Naive B cell (primary cell): Measurements from ENCODE around the gene YTHDF1. TPM values are rescaled to one million over a fixed set of nuclear protein-coding genes. Genes with fewer than 3 reads are reported as not detected.

ENCODE experiments used
- ATAC-seq, 2 donors: fragments of 150-1000 bp; cut with Tn5 transposase; 2 replicates each; pipeline ENCODE4 v1.10.0; 2021; ENCODE audit warnings: low read depth in 2 of 2, mild to moderate bottlenecking in 2 of 2, moderate library complexity in 2 of 2
- DNase-seq: peaks from one replicate; pipeline ENCODE4 v3.0.0; 2022
- H3K27ac Mint-ChIP-seq, 6 donors: one replicate each; pipeline ENCODE4 v1.8.0; 2020 to 2022; ENCODE audit warnings: mild to moderate bottlenecking in 6 of 6, mixed read lengths in 6 of 6, moderate library complexity in 5 of 6, inconsistent platforms in 2 of 6
- H3K27me3 Mint-ChIP-seq, 3 donors: one replicate each; pipeline ENCODE4 v1.8.0; 2021 to 2022; ENCODE audit warnings: mixed read lengths in 3 of 3, mild to moderate bottlenecking in 1 of 3
- H3K36me3 Mint-ChIP-seq, 2 donors: one replicate each; pipeline ENCODE4 v1.8.0; 2020 to 2022; ENCODE audit warnings: mixed read lengths in 2 of 2, inconsistent platforms in 1 of 2, mild to moderate bottlenecking in 1 of 2
- H3K4me1 Mint-ChIP-seq, 3 donors: one replicate each; pipeline ENCODE4 v1.8.0; 2020 to 2022; ENCODE audit warnings: mixed read lengths in 3 of 3, inconsistent platforms in 1 of 3, mild to moderate bottlenecking in 1 of 3, moderate library complexity in 1 of 3
- H3K4me3 Mint-ChIP-seq, 8 donors: one replicate each; pipeline ENCODE4 v1.8.0; 2020 to 2022; ENCODE audit warnings: mild to moderate bottlenecking in 8 of 8, mixed read lengths in 8 of 8, moderate library complexity in 8 of 8, inconsistent platforms in 2 of 8
- H3K9me3 Mint-ChIP-seq, 7 donors: one replicate each; pipeline ENCODE4 v1.8.0; 2020 to 2022; ENCODE audit warnings: mixed read lengths in 7 of 7, mild to moderate bottlenecking in 5 of 7, inconsistent platforms in 2 of 7, moderate library complexity in 1 of 7
- polyA plus RNA-seq, 6 donors: library from polyadenylated mRNA; unstranded; fragments of 300-500 nt; fragmentation: Illumina TruSeq; gene quantifications; one replicate each; pipeline ENCODE4 v1.2.3, GENCODE V29; 2021; ENCODE audit warnings: low read depth in 6 of 6

Gene YTHDF1
- polyA plus RNA-seq, 6 donors from 2014 or later: 27.4 to 41.9 (median 34.6) TPM

DNA sequence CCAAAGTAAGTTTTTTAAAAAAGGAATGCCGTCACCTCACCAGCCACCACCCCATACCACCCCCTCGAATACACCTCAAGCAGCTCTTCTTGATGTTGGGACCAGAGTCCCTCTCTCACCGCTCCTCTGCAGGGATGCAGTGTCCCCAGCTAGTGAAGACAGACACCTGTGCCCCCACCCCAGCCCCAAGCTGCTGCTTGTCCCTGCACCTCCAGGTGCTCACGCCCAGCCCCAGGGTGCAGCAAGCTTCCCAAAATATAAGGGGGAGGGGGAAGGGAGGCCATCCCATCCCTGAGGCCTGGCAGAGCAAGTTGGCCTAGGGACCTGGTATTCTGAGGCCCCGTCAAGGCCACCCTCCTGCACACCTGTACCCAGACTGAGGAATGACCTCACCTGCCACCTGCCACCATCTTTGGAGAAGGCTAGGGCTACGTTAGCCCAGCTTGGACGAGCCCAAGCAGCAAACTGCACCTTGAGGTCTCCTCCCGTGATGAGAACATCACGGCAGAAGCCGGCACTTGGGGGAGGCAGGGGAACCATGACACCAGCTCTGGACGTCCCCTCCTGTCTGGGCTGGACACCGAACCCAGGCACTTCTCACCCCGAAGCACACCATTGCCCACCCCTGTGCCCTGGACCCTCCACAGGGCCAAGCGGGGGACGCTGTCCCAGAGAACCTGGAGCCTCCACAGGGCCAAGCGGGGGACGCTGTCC is 25.9 kb downstream of the YTHDF1 start:
- DNase-seq (no peak), ATAC-seq (no peak)
- Mint-ChIP-seq H3K36me3 (peaks cover 0 to 3% of the 10 kb centered on the region in 2 donors), H3K4me1 (peaks cover 0 to 9% (median 0%) of the 10 kb centered on the region in 3 donors), H3K4me3 (no peak overlapping the region), H3K9me3 (no peaks in the 10 kb centered on the region), H3K27ac (no peak overlapping the region), H3K27me3 (peaks cover 0 to 6% (median 0%) of the 10 kb centered on the region in 3 donors)

DNA sequence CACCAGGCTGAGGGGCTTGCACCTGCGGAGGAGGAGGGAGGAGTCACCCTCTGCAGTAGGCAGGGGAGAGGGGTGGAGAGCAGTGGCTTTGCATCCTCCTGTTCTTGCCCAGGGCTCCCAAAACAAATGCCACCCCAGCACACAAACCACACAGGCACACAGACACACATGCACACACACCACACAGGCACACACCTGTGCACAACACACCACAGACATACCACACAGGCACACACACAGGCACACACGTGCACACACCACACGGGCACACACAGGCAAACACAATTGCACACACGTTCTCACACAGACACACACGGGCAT is 26.6 kb downstream of the YTHDF1 start:
- Mint-ChIP-seq H3K27ac (no peak overlapping the region), H3K9me3 (peaks cover 0 to 2% (median 0%) of the 10 kb centered on the region in 7 donors), H3K36me3 (no peaks in the 10 kb centered on the region), H3K4me1 (peaks cover 0 to 9% (median 0%) of the 10 kb centered on the region in 3 donors), H3K27me3 (peaks cover 0 to 6% (median 0%) of the 10 kb centered on the region in 3 donors), H3K4me3 (no peak overlapping the region)
- no peak for DNase-seq
- no peak for ATAC-seq

- DNase-seq (no peak), ATAC-seq (no peak)
- Mint-ChIP-seq H3K4me3 (no peak overlapping the region), H3K9me3 (peaks cover 0 to 2% (median 0%) of the 10 kb centered on the region in 7 donors), H3K4me1 (peaks cover 0 to 5% (median 0%) of the 10 kb centered on the region in 3 donors), H3K27me3 (peaks cover 0 to 7% (median 3%) of the 10 kb centered on the region in 3 donors), H3K27ac (no peak overlapping the region), H3K36me3 (no peaks in the 10 kb centered on the region)
Observed at GRCh38 chr20:63188641-63189321, 27.1 kb downstream of the YTHDF1 start.

DNA sequence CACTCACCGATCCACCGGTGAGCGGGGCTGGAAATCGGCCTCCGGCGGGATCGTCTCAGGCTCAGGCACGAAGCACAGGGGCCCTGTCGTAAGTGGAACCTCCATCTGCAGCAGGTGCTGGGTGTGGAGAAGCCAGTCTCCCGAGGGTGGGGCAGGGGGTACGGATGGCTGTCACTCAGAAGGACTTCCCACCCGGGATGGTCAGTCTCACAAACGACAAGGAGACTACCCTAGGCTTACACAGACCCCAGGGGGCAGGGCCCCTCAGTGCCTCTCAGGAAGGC is 27.8 kb downstream of the YTHDF1 start:
- Mint-ChIP-seq H3K4me3 (no peak overlapping the region), H3K36me3 (no peaks in the 10 kb centered on the region), H3K9me3 (peaks cover 0 to 2% (median 0%) of the 10 kb centered on the region in 7 donors), H3K27ac (no peak overlapping the region), H3K27me3 (peaks cover 5 to 14% (median 10%) of the 10 kb centered on the region in 3 donors), H3K4me1 (peaks cover 0 to 5% (median 0%) of the 10 kb centered on the region in 3 donors)
- ATAC-seq: no peak
- no peak for DNase-seq

DNA sequence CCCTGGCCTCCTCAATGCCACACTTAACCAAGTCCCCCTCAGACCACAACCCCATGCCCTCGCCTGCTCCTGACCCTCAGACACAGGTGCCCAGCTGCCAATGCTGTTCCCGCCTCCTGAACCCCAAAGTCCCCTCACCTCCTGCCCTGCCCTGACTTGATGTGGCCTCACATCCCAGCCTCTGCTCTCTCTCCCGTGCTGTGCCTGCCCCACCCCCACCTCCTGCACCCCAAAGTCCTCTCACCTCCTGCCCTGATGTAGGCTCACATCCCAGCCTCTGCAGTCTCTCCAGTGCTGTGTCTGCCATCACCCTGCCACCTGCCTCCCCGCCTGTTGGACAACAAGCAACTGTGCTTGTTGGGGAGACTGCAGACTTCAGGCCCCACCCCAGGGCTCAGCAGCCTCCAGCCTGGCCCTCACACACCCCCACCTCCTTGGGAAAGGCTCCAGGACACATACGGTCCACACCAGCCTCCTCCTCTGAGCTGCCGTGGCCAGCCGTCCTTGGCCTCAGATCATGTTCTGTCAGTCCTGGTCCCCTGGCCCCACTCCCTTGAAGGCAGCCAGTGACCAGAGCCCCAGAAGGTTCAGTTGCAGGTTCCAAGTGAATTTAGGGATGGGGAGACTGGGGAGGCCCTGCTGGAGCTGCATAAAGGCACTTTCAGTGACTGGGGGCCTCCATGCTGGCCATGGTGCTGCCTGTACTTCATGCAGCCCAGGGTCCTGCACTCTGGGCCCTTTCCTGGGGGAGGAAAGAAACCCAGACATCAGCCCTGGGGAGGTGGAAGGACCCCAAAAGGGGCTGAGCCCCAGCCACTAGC is 28.4 kb downstream of the YTHDF1 start:
- Mint-ChIP-seq H3K36me3 (no peaks in the 10 kb centered on the region), H3K4me1 (peaks cover 0 to 5% (median 0%) of the 10 kb centered on the region in 3 donors), H3K27me3 (peaks cover 5 to 19% (median 10%) of the 10 kb centered on the region in 3 donors), H3K27ac (no peak overlapping the region), H3K9me3 (peaks cover 0 to 2% (median 0%) of the 10 kb centered on the region in 7 donors), H3K4me3 (no peak overlapping the region)
- ATAC-seq (no peak), DNase-seq (no peak)

DNA sequence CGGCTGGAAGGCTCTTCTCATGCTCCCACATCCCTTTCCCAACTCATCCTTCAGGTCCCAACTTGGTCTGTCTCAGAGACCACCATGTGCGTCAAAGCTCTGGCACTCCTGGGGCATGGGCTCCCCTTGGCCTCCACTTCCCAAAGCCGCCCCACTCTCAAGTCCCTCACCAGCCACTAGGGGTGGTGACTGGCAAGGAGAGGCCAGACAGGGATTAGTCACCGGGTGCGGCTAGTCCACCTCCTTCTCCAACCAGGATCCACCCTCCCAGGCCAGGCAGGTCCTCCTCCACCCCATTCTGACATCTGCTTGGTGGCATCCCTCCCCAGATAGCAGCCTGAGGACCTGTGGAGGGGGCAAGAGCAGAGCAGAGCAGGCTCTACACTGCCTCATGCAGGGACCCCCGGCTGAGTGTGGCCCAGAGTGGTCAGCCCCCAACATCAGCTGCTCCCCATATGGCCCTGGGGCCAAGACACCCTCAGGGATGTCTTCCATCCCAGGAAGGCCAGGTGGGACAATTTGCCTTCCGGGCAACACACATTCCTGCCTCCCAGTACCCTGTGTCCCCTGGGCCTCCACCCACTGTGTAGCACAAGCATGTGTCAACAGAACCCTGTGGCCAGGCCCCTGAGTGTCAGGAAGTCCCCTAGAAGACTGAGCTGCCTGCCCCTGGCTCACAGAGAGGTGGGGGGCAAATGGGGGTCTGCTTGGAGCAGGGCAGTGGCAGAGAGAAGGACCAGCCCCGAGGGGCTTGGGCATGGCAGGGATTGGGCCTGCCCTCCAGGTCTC is 29.2 kb downstream of the YTHDF1 start:
- DNase-seq: no peak
- ATAC-seq: no peak
- H3K4me1 Mint-ChIP-seq: peaks cover 0 to 5% (median 0%) of the 10 kb centered on the region in 3 donors
- H3K36me3 Mint-ChIP-seq: no peaks in the 10 kb centered on the region
- peaks cover 5 to 27% (median 19%) of the 10 kb centered on the region in 3 donors for H3K27me3 Mint-ChIP-seq
- no peak overlapping the region for H3K4me3 Mint-ChIP-seq
- peak overlapping the region in 1 of 6 donors; percentile 74 for H3K27ac Mint-ChIP-seq
- peaks cover 0 to 2% (median 0%) of the 10 kb centered on the region in 7 donors for H3K9me3 Mint-ChIP-seq

DNA sequence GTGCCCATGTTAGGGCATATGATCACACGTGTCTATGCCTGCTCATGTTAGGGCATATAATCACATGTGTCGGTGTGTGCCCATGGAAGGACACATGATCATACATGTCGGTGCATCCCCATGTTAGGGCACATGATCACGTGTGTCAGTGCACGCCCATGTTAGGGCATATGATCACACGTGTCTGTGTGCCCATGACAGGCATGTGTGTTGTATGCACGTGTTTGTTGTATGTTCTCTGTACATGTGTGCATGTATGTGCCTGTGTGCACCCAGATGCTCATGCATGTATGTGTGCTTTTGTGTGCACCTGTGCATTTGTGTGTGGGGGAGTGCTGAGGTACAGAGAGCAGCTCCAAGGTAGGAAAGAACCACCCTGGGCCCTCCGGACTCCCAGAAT is 29.8 kb downstream of the YTHDF1 start:
- Mint-ChIP-seq H3K9me3 (peaks cover 0 to 2% (median 0%) of the 10 kb centered on the region in 7 donors), H3K36me3 (no peaks in the 10 kb centered on the region), H3K4me1 (peaks cover 0 to 5% (median 0%) of the 10 kb centered on the region in 3 donors), H3K4me3 (no peak overlapping the region), H3K27ac (no peak overlapping the region), H3K27me3 (peaks cover 5 to 34% (median 25%) of the 10 kb centered on the region in 3 donors)
- DNase-seq: no peak
- no peak for ATAC-seq

- no peaks in the 10 kb centered on the region for H3K36me3 Mint-ChIP-seq
- peaks cover 5 to 42% (median 32%) of the 10 kb centered on the region in 3 donors for H3K27me3 Mint-ChIP-seq
- H3K9me3 Mint-ChIP-seq: peaks cover 0 to 2% (median 0%) of the 10 kb centered on the region in 7 donors
- DNase-seq (no peak), ATAC-seq (no peak)
- H3K27ac Mint-ChIP-seq: no peak overlapping the region
- peaks cover 0 to 5% (median 0%) of the 10 kb centered on the region in 3 donors for H3K4me1 Mint-ChIP-seq
- no peak overlapping the region for H3K4me3 Mint-ChIP-seq
Observed at GRCh38 chr20:63185215-63185796, 30.6 kb downstream of the YTHDF1 start.

DNA sequence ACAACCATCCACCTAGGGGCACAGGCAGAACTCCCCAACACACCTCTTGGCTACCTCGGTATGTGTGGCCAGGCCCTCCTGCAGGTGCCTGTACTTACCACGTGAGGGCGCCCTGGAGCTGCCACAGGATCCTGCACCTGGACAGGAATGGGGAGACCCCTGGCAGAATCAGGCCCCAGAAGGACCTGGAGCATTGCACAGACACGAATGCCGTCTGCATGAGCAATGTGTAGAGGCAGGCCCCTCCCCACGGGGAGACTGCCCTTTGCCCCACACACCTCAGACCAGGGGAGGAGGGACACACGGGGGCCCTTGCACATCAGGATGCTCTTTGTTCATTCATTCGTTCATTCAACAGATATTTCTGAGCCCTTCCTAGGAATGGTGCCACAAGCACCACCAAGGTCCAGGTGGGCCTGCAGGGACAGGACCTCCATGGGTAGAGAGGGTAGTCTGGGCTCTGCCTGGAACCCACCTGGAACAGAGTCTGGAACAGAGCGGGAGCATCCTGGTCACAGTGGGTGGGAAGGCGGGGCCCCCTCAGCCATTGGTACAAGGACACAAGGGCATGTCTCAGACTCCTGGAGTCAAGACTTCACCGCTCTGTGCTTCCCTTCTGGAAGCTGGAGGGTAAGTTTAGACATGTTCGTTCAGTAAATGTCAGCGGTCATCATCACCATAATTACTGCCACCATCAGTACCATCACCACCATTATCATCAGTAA is 32.3 kb downstream of the YTHDF1 start:
- ATAC-seq: peak; percentile 15 to 24
- peak; percentile 24 for DNase-seq
- peak overlapping the region in 1 of 6 donors; percentile 72 for H3K27ac Mint-ChIP-seq
- H3K27me3 Mint-ChIP-seq: peaks cover 10 to 47% (median 32%) of the 10 kb centered on the region in 3 donors
- H3K4me1 Mint-ChIP-seq: peaks cover 5 to 11% (median 5%) of the 10 kb centered on the region in 3 donors
- no peaks in the 10 kb centered on the region for H3K36me3 Mint-ChIP-seq
- no peak overlapping the region for H3K4me3 Mint-ChIP-seq
- peaks cover 0 to 2% (median 0%) of the 10 kb centered on the region in 7 donors for H3K9me3 Mint-ChIP-seq

- peaks cover 10 to 47% (median 32%) of the 10 kb centered on the region in 3 donors for H3K27me3 Mint-ChIP-seq
- no peak overlapping the region for H3K27ac Mint-ChIP-seq
- no peak overlapping the region for H3K4me3 Mint-ChIP-seq
- peaks cover 0 to 2% (median 0%) of the 10 kb centered on the region in 7 donors for H3K9me3 Mint-ChIP-seq
- DNase-seq (no peak), ATAC-seq (no peak)
- H3K36me3 Mint-ChIP-seq: no peaks in the 10 kb centered on the region
- H3K4me1 Mint-ChIP-seq: peaks cover 5 to 12% (median 5%) of the 10 kb centered on the region in 3 donors
Observed at GRCh38 chr20:63182946-63183415, 33.0 kb downstream of the YTHDF1 start.

DNA sequence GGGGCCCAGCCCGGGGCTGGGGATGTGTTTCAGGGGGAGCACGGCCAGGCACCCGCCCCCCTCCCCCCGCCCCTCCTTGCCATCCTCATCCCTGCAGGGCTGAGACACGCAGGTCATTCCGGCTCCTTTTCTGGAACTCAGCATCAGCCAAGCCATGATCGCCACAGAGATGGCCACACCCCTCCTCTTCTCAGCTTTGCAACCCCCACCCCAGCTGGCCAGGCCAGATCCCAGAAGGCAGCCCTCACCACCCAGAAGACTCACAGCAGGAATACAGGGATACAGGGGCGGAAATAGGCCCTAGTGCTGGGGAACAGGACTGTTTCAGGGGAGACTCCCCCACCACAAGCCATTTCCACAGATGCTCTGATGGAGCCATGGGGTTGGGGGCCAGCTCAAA is 33.5 kb downstream of the YTHDF1 start:
- Mint-ChIP-seq H3K9me3 (peaks cover 0 to 2% (median 0%) of the 10 kb centered on the region in 7 donors), H3K4me3 (no peak overlapping the region), H3K27ac (no peak overlapping the region), H3K4me1 (peaks cover 4 to 16% (median 7%) of the 10 kb centered on the region in 3 donors), H3K36me3 (no peaks in the 10 kb centered on the region), H3K27me3 (peaks cover 10 to 47% (median 32%) of the 10 kb centered on the region in 3 donors)
- no peak for ATAC-seq
- no peak for DNase-seq

DNA sequence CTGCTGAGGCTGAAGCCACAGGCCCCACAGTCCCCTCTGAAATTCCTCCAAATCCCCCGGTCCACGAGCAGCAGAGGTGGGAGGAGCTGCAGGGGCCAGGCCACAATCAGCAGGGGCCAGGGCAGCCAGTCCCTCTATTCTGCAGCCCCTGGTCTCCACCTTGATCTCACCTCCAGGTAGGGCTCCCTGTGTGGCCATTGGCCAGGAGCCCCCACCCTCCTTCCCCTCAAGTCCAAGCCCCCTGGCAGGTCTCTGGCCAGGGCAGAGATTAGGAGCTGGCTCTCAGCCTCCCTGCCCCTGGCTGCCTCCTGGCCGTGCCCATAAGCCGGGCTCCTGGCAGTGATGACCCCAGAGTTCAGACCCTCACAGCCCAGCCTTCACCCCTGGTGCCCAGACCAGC is 34.7 kb downstream of the YTHDF1 start:
- H3K27me3 Mint-ChIP-seq: peaks cover 12 to 58% (median 39%) of the 10 kb centered on the region in 3 donors

More for the DNA sequence above, 34.7 kb downstream of the YTHDF1 start:
- ATAC-seq (no peak), DNase-seq (no peak)
- Mint-ChIP-seq H3K36me3 (no peaks in the 10 kb centered on the region), H3K27ac (peak overlapping the region in 1 of 6 donors; percentile 90), H3K4me3 (no peak overlapping the region), H3K9me3 (peaks cover 0 to 2% (median 0%) of the 10 kb centered on the region in 7 donors), H3K4me1 (peaks cover 9 to 24% (median 9%) of the 10 kb centered on the region in 3 donors)
